GM12872 (cell line): ENCODE measurements around the gene LSS.

Experiments
- CTCF ChIP-seq: IDR thresholded peaks from 3 replicates; pipeline ENCODE4 v1.5.1; 2011; ENCODE audit warnings: low read depth, mild to moderate bottlenecking, low read length, moderate library complexity; ENCODE audit not compliant: insufficient read depth

The LSS gene

DNA sequence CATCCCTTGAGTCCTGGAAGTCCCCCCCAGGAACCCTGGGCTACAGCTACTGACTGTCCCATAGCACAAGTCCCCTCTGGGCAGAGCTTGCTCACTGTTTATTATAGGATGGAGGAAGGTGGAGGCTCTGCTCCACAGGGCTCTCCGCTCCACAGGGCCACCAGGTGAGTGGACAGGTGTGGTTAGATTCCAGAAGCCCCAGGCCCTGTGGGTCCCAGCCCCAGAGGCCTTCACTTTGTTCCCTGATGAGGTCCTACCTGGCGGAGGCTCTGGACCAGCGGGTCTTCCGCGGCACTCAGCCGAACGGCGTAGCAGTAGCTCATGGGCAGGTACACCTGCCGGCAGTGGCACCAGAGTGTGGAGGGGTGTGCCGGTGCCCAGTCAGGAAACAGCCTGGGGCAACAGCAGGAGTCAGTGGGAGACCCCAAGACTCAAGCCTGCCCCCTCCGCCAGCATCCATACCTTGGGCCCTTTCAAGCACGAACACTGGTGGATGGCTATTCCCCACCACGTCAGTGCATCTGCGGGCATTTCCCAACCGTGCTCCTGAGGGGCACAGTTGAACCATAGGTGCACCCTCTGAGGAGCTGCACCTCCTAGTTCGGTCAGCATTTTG lies 12.3 kb downstream of the LSS start:
- TF ChIP-seq CTCF: no peak

- no peak for TF ChIP-seq CTCF
Observed at GRCh38 chr21:46215436-46216131, 13.0 kb downstream of the LSS start.

DNA sequence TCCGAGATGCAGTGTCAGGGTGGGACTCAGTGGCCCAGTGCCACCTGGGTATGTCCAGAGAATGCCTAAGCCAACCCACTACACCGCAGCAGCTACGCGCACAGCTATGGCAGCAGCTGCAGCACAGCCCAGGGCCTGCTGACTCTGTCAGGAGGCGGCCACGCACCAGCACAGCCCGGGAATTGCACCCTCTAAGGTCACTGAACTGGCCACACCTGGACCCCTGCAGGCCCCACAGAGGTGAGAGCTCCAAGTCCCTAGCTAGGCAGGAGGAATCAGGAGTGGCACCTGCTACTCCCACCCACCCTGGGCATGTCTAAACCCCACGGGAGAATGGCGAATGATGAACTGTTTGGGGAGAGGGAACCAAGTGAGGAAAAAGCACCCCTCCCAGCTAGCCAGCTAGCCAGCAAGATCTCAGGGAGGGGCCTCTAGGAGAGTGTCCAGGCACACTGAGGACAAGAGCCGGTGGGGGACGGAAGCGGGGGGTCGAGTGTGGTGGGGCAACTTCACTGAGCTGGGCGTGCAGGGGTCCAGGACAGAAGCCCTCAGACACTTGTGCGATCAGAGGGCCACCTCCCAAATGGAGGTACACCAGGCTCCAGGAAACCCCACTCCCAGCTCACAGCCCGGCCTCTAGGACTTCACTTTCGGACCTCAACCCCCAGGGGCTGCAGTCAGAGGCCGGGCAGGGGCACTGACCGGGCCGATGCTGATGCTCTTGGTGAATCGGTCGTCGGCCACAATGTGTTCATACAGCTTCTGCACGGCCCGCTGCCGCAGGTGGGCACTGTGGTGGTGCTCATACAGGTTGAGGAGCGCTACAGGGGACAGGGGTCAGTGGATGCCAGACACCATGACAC lies 13.9 kb downstream of the LSS start:
- no peak for TF ChIP-seq CTCF

GRCh38 chr21:46213620-46214286 lies 14.8 kb downstream of the LSS start:
- no peak for TF ChIP-seq CTCF

- TF ChIP-seq CTCF: no peak
Observed at GRCh38 chr21:46212721-46213484, 15.7 kb downstream of the LSS start.

DNA sequence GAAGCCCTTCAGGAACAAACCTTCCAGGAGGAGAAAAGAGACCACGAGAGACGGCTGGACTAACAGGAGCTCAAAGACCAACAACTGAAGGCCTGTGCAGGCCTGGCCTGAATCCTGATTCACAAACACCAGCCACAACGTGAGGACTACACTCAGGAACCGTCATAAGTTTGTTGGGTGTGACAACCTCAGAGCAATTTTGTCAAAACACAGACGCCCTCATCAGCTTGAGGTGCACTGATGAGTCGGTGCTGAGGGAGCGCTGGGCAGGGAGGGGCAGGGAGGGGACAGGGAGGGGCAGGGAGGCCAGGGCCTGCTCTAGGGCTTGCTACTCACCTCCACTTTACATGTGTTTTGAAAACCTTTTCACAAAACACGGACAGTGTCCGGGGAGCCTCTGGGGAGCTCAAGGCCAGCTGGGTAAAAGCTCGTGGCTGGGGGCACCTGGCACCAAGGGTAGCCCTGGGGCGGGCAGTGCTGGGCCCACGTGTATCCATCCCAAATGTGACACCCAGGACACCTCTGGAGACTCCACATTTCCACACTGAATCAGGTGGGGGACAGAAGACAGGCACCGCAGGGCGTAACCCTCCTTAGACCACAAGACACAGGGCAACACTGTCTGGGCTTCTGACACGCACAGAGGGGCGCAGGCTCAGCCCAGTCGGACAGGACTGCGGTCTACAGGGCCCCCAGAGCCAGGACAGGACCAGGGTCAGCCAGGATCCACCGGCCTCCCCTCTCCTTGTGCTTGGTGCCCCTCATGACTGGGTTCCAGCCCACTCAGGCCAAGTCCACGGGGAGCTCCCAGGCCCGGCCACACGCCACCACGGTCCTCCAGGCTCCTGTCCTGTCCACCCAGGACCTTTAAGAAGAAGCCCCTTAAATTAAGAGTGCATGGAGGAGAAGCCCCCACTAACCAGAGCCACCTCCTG lies 16.5 kb downstream of the LSS start:
- no peak for TF ChIP-seq CTCF
